ENCODE measurements around the gene PRC1.

GRCh38 chr15:90982135-90982534, 12.2 kb downstream of the PRC1 start:
- no peak for TF ChIP-seq CTCF (IDR thresholded peaks at IDR 0.05; ENCODE audit: insufficient read depth, low read length, poor library complexity, severe bottlenecking)
- no peak for TF ChIP-seq EZH2phosphoT487 (conservative IDR thresholded peaks at IDR 0.05; ENCODE audit: low read length)

Data from SU-DHL-6 (cell line).